Hepatocyte (in vitro differentiated cells): Measurements from ENCODE around the gene TROAP. TPM values are rescaled to one million over a fixed set of nuclear protein-coding genes. Genes with fewer than 3 reads are reported as not detected.

Experiments used
- DNase-seq: peaks from one replicate; pipeline ENCODE4 v3.0.0-alpha.2; 2016; ENCODE audit warnings: low spot score
- H2AFZ ChIP-seq: fragments of 200-600 bp; sonication (generic); 2 replicates; pipeline ENCODE4 v1.6.0; 2016; ENCODE audit warnings: antibody characterized with exemption, mild to moderate bottlenecking
- H3K27ac ChIP-seq: fragments of 200-600 bp; sonication (generic); 2 replicates; pipeline ENCODE4 v1.5.1; 2016; ENCODE audit warnings: mild to moderate bottlenecking
- H3K27me3 ChIP-seq: fragments of 200-600 bp; sonication (generic); 2 replicates; pipeline ENCODE4 v1.6.1; 2016
- H3K36me3 ChIP-seq: fragments of 200-600 bp; sonication (generic); replicated peaks from 2 replicates; pipeline ENCODE4 v1.5.1; 2016; ENCODE audit warnings: low read depth; ENCODE audit not compliant: insufficient read depth
- H3K4me1 ChIP-seq: fragments of 200-600 bp; sonication (generic); 2 replicates; pipeline ENCODE4 v1.5.1; 2016; ENCODE audit warnings: mild to moderate bottlenecking, moderate library complexity; ENCODE audit not compliant: insufficient read depth
- H3K4me2 ChIP-seq: fragments of 200-600 bp; sonication (generic); 2 replicates; pipeline ENCODE4 v1.6.0; 2016
- H3K4me3 ChIP-seq: fragments of 200-600 bp; sonication (generic); 2 replicates; pipeline ENCODE4 v1.5.1; 2016; ENCODE audit warnings: mild to moderate bottlenecking
- H3K79me2 ChIP-seq: fragments of 200-600 bp; sonication (generic); 2 replicates; pipeline ENCODE4 v1.6.0; 2017; ENCODE audit warnings: mild to moderate bottlenecking
- H3K9me2 ChIP-seq: fragments of 200-600 bp; sonication (generic); replicated peaks from 2 replicates; pipeline ENCODE4 v1.6.0; 2017; ENCODE audit warnings: mild to moderate bottlenecking; ENCODE audit not compliant: insufficient read depth
- H3K9me3 ChIP-seq: fragments of 200-600 bp; sonication (generic); 2 replicates; pipeline ENCODE4 v1.5.1; 2016; ENCODE audit warnings: low read depth, mild to moderate bottlenecking
- H4K20me1 ChIP-seq: fragments of 200-600 bp; sonication (generic); 2 replicates; pipeline ENCODE4 v1.6.0; 2016; ENCODE audit warnings: mild to moderate bottlenecking; ENCODE audit not compliant: insufficient read depth, poor library complexity, severe bottlenecking
- EZH2 ChIP-seq: fragments of 200-600 bp; sonication (generic); IDR thresholded peaks from 2 replicates; pipeline ENCODE4 v1.6.1; 2016; ENCODE audit warnings: antibody characterized with exemption, mild to moderate bottlenecking, borderline replicate concordance
- EZH2phosphoT487 ChIP-seq: fragments of 200-600 bp; sonication (generic); IDR thresholded peaks from one replicate; pipeline ENCODE4 v1.6.1; 2018; ENCODE audit warnings: antibody characterized with exemption, mild to moderate bottlenecking, low read depth, moderate library complexity; ENCODE audit not compliant: unreplicated experiment, severe bottlenecking
- WGBS: methylation state at CpG from one replicate; pipeline ENCODE4 v1.1.6; 2016; ENCODE audit warnings: low lambda C conversion rate; ENCODE audit errors: missing lambda C conversion rate; 5-methylcytosine and 5-hydroxymethylcytosine counted together
- polyA plus RNA-seq: library from polyadenylated mRNA; unstranded; fragments of >200 nt; fragmentation: Nextera tagmentation; extraction: Ambion mirVana; gene quantifications from 2 replicates; pipeline ENCODE4 v1.2.1, GENCODE V29; 2016
- total RNA-seq: library from RNA; depleted of rRNA; stranded (reverse); fragments of >200 nt; gene quantifications from 2 replicates; pipeline ENCODE4 v1.2.3, GENCODE V29; 2014
- TF ChIP-seq, protein P1 (sequence below): fragments of 200-600 bp; sonication (generic); IDR thresholded peaks from 2 replicates; pipeline ENCODE4 v1.5.1; 2016; ENCODE audit warnings: antibody characterized with exemption, mild to moderate bottlenecking; ENCODE audit not compliant: poor library complexity

The TROAP gene
- total and polyA plus RNA-seq, 2 experiments from 2014 or later = 3.4 to 8.0 TPM

DNA sequence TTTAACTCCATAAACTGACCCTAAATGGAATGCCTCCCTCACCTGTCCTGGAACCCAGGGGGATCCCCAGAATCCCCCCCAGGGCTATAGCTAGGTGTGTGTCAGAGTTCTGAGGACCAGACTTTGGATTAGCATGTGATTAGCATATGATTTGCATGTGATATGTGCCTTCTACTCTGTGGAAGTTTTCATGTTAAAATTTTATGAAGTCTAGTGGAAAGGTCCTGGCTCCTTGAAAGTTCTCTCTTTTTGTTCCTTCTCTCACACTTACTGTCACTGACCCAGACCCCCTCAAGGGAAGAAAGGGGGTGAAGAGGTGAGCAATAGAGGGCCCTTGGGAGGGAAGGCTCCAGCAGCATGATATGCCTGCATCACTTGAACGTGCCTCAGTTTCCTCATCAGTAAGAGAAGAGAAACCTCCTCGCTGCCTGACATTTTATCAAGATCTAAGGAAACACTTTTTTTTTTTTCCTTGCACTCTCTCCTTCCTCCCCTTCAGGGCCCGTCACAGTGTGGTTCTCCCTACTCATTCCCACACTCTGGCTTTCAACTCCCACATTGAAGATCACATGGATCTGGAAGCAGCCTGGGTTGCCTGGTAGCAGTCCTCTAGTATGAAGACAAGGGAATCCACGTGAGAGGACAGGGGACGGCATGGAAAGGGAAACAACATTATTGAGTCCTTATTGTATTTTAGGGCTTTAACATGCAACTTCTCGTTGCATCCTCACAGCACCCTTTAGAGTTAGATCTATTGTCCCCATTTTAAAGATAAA is 17.2 kb downstream of the TROAP start:
- Histone ChIP-seq H3K36me3 (no peaks in the 10 kb centered on the region), H3K4me1 (peaks cover 21% of the 10 kb centered on the region), H2AFZ (no peak overlapping the region), H3K9me2 (no peaks in the 10 kb centered on the region), H3K4me3 (no peak overlapping the region), H3K79me2 (no peaks in the 10 kb centered on the region), H3K9me3 (no peaks in the 10 kb centered on the region), H3K27ac (no peak overlapping the region), H4K20me1 (no peaks in the 10 kb centered on the region), H3K4me2 (no peak overlapping the region), H3K27me3 (peaks cover 98% of the 10 kb centered on the region)
- no peak for DNase-seq
- 59% methylated on average over 6 of the region's 6 CpGs for WGBS
- TF ChIP-seq EZH2phosphoT487 (no peak), EZH2 (no peak)

DNA sequence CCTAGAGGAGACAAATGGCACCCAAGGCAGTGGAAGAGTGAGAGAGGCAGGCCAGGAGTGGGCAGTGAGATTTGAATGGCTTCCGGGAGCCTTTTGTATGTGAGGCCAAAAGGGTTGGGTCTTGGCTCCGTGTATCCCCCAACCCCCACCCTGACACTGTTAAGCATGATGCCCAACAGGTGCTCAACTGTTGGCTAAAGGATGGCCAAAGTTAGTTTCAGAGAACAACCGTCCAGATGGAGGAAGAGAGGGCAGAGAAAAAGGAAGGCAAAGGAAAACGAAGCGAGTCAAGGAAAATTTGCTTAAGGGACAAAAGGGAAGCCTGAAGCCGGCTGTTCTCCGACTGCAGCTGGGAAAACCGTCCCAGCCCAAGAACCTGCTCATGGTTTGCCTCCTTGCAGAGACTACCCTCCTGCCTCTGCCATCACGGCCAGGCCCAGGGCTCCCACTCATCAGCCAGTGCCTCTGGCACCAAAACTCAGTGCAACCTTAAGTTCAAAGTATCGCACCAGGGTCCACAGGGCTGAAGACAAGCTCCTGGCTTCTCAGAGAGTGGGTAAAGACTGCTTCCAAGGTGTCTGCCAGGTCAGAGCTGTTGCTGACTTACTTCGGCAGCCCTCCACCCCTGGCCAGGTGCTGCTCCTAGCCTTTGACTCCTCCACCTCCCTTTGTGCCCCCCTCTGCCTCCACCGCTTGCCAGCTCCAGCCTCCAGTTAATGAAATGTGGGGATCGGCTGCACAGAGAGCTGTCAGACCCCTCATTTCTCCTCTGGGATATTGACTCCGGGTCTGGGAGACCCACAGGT is 18.1 kb downstream of the TROAP start:
- Histone ChIP-seq H3K9me2 (no peaks in the 10 kb centered on the region), H3K27me3 (peaks cover 97% of the 10 kb centered on the region), H3K4me1 (peaks cover 29% of the 10 kb centered on the region), H3K4me2 (peak overlapping the region; percentile 81), H2AFZ (no peak overlapping the region), H3K4me3 (no peak overlapping the region), H3K9me3 (no peaks in the 10 kb centered on the region), H3K79me2 (no peaks in the 10 kb centered on the region), H3K27ac (no peak overlapping the region), H3K36me3 (no peaks in the 10 kb centered on the region), H4K20me1 (no peaks in the 10 kb centered on the region)
- TF ChIP-seq EZH2phosphoT487 (no peak), EZH2 (no peak)
- TF ChIP-seq, protein P1, sequence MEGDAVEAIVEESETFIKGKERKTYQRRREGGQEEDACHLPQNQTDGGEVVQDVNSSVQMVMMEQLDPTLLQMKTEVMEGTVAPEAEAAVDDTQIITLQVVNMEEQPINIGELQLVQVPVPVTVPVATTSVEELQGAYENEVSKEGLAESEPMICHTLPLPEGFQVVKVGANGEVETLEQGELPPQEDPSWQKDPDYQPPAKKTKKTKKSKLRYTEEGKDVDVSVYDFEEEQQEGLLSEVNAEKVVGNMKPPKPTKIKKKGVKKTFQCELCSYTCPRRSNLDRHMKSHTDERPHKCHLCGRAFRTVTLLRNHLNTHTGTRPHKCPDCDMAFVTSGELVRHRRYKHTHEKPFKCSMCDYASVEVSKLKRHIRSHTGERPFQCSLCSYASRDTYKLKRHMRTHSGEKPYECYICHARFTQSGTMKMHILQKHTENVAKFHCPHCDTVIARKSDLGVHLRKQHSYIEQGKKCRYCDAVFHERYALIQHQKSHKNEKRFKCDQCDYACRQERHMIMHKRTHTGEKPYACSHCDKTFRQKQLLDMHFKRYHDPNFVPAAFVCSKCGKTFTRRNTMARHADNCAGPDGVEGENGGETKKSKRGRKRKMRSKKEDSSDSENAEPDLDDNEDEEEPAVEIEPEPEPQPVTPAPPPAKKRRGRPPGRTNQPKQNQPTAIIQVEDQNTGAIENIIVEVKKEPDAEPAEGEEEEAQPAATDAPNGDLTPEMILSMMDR = no peak
- 33% methylated on average over 14 of the region's 14 CpGs for WGBS
- no peak for DNase-seq

DNA sequence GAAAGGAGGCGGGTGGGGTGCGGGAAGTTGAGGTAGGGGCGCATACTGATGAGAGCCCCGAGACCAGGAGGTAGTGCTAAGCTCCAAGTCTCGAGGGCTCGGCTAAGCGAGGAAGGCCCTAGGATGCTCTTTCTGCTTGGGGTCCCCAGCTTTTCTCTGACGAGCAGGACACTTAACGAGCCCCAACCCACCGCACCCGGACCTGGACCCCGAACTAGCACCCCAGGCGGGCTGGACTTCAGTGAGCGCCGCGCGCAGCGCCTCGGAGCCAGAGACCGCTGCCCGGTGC is 18.7 kb downstream of the TROAP start:
- no peaks in the 10 kb centered on the region for H3K9me3 ChIP-seq
- no peaks in the 10 kb centered on the region for H3K36me3 ChIP-seq
- no peak for DNase-seq
- TF ChIP-seq EZH2 (no peak), EZH2phosphoT487 (no peak)
- TF ChIP-seq, protein P1 = no peak
- H3K27me3 ChIP-seq = peaks cover 97% of the 10 kb centered on the region
- H2AFZ ChIP-seq = no peak overlapping the region
- H3K4me2 ChIP-seq = peak overlapping the region; percentile 81
- no peak overlapping the region for H3K4me3 ChIP-seq
- no peaks in the 10 kb centered on the region for H3K9me2 ChIP-seq
- no peaks in the 10 kb centered on the region for H4K20me1 ChIP-seq
- H3K79me2 ChIP-seq = no peaks in the 10 kb centered on the region
- H3K4me1 ChIP-seq = peaks cover 35% of the 10 kb centered on the region
- H3K27ac ChIP-seq = no peak overlapping the region
- WGBS = 39% methylated on average over 6 of the region's 21 CpGs
